Stimulated activated CD4-positive, alpha-beta T cell treated with anti-CD3 and anti-CD28 coated beads, Interleukin-12 subunit alpha, Interleukin-12 subunit beta, amount 100 ng/mL, for 48 hours (primary cell): ENCODE results near the gene COMMD9.
A peak's percentile ranks its signal among the peaks of the same experiment; 100 is the strongest.

Experiments
- DNase-seq, 3 donors: peaks; one replicate each; pipeline ENCODE4 v3.0.0-alpha.2; 2020; ENCODE audit warnings: low read depth in 2 of 3, low spot score in 1 of 3

Gene COMMD9

GRCh38 chr11:36258730-36259360 is 30.4 kb downstream of the COMMD9 start:
- DNase-seq = peak in 2 of 3 donors; percentile 12 to 18

GRCh38 chr11:36257351-36257750 is 31.9 kb downstream of the COMMD9 start:
- no peak for DNase-seq

GRCh38 chr11:36254713-36255112 is 34.5 kb downstream of the COMMD9 start:
- DNase-seq = no peak

- DNase-seq = no peak
Measured at GRCh38 chr11:36253238-36253637, 36.0 kb downstream of the COMMD9 start.

GRCh38 chr11:36251823-36252222 is 37.4 kb downstream of the COMMD9 start:
- no peak for DNase-seq

GRCh38 chr11:36249246-36249645 is 40.0 kb downstream of the COMMD9 start:
- DNase-seq = no peak

GRCh38 chr11:36248436-36248835 is 40.8 kb downstream of the COMMD9 start:
- DNase-seq = no peak

- DNase-seq = no peak
Measured at GRCh38 chr11:36247493-36247892, 41.7 kb downstream of the COMMD9 start.

- DNase-seq = no peak
Measured at GRCh38 chr11:36243641-36244040, 45.6 kb downstream of the COMMD9 start.

GRCh38 chr11:36241497-36241896 is 47.7 kb downstream of the COMMD9 start:
- no peak for DNase-seq

GRCh38 chr11:36240801-36241200 is 48.4 kb downstream of the COMMD9 start:
- no peak for DNase-seq

- DNase-seq = no peak
Measured at GRCh38 chr11:36240173-36240572, 49.1 kb downstream of the COMMD9 start.

GRCh38 chr11:36239636-36240035 is 49.6 kb downstream of the COMMD9 start:
- no peak for DNase-seq

GRCh38 chr11:36238881-36239280 is 50.3 kb downstream of the COMMD9 start:
- DNase-seq = no peak

- DNase-seq = no peak
Measured at GRCh38 chr11:36238036-36238631, 51.1 kb downstream of the COMMD9 start.

- DNase-seq = no peak
Measured at GRCh38 chr11:36237391-36237790, 51.8 kb downstream of the COMMD9 start.

GRCh38 chr11:36235750-36236149 is 53.5 kb downstream of the COMMD9 start:
- DNase-seq = no peak

- DNase-seq = no peak
Measured at GRCh38 chr11:36234825-36235224, 54.4 kb downstream of the COMMD9 start.

- DNase-seq = no peak
Measured at GRCh38 chr11:36233204-36233603, 56.0 kb downstream of the COMMD9 start.

GRCh38 chr11:36230779-36231699 is 58.2 kb downstream of the COMMD9 start:
- DNase-seq = no peak

- no peak for DNase-seq
Measured at GRCh38 chr11:36229091-36229705, 60.0 kb downstream of the COMMD9 start.

- DNase-seq = no peak
Measured at GRCh38 chr11:36228689-36229088, 60.5 kb downstream of the COMMD9 start.
